GM18499 (cell line): ENCODE data around the gene AGAP2.
A peak's percentile ranks its signal among the peaks of the same experiment; 100 is the strongest.

Source experiments
- ATAC-seq: cut with Tn5 transposase; IDR thresholded peaks from one replicate; pipeline ENCODE4 v1.9.1; 2021; ENCODE audit warnings: moderate number of reproducible peaks; ENCODE audit not compliant: insufficient read depth, unreplicated experiment

Gene AGAP2

GRCh38 chr12:57754411-57755193 lies 16.1 kb upstream of the AGAP2 start, which contains the start of gene MARCHF9:
Gene MARCHF9 (plus strand): TSS chr12:57755103. CDS start chr12:57755529, 426 bp downstream.
- ATAC-seq: no peak

DNA sequence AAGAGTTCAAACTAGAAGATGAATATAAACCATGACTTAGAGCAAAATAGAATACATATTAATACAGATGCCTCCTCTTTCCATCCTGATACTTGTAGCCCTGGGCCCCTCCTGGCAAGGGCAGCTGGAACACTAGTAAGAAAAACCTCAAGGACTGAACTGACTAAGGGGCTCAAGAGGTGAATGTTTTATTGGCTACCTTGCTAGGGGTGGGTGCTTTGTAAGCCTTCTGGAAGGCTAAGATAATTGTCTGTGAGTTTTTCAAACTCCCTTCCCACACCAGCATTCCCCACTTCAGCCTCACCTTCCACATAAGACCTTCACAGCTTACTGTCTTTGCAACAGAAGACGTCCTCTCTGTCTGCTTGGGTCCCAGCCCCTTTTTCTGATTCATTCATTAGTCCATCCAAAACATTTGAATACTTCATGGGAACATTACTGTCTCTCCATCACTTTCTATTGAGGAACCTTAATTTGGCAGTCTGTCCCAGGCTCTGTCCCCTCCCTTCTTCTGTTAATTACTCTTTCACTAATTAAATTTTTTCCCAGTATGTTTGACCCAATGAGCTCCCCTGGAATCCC lies 15.3 kb upstream of the AGAP2 start:
- ATAC-seq: no peak

DNA sequence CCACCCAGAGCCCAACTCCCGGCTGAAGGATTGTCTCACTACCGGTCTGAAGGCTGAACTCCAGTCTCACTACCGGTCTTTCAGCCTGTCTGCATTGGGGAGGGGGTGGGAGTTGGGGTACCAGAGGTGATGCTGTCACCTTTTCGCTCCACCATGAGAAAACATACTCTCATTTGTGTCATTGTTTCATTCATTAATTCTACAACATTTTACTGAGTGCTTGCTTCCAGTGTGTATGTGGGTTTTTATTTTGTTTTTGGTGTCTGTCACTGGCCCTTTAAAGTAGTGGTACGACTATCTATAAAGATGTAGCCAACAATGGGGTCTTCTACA lies 14.1 kb upstream of the AGAP2 start:
- ATAC-seq: no peak

- ATAC-seq: peak; percentile 52
These were observed 13.5 kb upstream of the AGAP2 start, which contains the start of gene CDK4 for GRCh38 chr12:57751788-57752667. Gene CDK4 (minus strand): TSS chr12:57752310. CDS start chr12:57751717, 593 bp downstream.

- no peak for ATAC-seq
These were observed 12.9 kb upstream of the AGAP2 start for GRCh38 chr12:57751432-57751787.

DNA sequence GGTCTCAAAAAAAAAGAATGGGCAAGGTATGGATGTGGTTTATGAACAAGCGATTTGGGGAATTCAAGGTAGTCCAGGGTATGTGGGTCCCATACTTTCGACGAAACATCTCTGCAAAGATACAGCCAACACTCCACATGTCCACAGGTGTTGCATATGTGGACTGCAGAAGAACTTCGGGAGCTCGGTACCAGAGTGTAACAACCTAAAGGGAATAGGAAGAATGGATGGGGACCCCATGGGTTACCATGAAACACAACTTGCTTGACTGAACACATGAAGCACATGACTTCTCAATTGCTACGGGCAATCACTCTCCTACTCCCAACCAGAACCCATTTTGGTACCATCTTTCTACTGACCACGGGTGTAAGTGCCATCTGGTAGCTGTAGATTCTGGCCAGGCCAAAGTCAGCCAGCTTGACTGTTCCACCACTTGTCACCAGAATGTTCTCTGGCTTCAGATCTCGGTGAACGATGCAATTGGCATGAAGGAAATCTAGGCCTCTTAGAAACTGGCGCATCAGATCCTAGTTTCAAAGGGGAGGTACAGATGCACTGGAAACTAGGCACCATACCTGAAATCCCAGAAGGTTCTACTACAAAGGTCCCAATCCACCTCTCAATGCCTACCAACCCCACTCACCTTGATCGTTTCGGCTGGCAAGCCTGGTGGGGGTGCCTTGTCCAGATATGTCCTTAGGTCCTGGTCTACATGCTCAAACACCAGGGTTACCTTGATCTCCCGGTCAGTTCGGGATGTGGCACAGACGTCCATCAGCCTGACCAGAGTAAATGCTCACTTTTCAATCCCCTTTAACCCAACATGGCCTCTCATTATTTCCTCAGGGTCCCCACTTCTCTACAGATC lies 12.3 kb upstream of the AGAP2 start:
- ATAC-seq: no peak

DNA sequence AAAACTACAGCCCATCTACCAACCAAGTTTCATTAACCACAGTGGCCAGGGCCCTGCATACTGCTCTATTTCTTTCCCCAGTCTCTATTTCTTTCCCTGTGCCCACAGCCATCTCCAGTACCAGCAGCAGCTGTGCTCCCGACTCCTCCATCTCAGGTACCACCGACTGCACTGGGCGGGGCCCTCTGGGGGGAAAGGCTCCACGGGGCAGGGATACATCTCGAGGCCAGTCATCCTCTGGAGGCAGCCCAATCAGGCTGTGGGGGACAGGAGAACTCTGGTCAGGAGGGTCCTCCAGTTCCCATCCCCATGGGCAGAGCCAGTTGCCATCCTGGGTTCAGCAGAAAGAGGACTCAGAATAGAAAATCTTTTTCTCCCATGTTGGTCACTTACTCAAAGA lies 10.5 kb upstream of the AGAP2 start:
- no peak for ATAC-seq

DNA sequence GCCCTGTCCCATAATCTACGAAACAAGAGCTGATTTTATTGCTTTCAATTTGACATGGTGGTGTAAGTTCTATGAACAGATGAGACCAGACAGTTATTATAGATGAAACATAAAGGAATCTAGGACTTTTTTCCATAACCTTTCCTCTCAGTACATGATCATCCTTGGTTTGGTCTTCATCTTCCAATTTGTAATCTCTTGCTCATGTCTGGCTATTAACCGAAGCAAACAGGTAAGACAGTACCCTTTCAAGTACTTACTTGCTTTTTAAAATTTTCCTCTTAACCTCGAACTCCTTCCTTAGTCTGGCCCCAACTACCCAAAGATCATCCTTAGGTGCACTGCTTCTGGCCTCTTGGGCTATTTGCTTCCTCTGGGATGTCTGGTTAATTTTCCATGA lies 7.5 kb upstream of the AGAP2 start:
- ATAC-seq: no peak

GRCh38 chr12:57745485-57745881 lies 6.9 kb upstream of the AGAP2 start:
- ATAC-seq: no peak

GRCh38 chr12:57744777-57745484 lies 6.4 kb upstream of the AGAP2 start, which contains the start of gene TSPAN31:
Gene TSPAN31 (plus strand): TSS chr12:57745039. CDS start chr12:57745155, 116 bp downstream.
- ATAC-seq: peak; percentile 66

GRCh38 chr12:57744194-57744776 lies 5.7 kb upstream of the AGAP2 start:
- ATAC-seq: peak; percentile 14

- ATAC-seq: no peak
These were observed 5.2 kb upstream of the AGAP2 start for GRCh38 chr12:57743769-57744168.

- peak; percentile 41 for ATAC-seq
These were observed 3.5 kb upstream of the AGAP2 start for GRCh38 chr12:57741844-57742738.

DNA sequence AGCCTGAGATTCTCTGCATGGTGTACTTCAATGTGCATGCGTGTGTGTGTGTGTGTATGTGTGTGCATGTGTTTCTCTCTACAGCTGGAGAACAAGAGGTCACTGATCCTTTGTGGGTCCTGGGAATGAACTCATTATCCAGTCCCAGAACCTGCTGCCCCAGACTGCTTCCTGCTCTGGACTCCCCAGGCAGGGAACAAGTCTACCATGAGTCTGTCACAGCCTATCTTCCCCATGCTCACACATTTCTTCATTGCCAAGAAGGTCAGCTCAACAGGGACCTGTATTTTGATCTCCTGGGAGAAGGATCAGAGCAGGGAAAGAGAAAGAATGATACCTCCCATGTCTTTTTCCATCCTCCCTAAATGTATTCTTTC lies 2.9 kb upstream of the AGAP2 start:
- ATAC-seq: no peak

- ATAC-seq: peak; percentile 39
These were observed 2.3 kb upstream of the AGAP2 start for GRCh38 chr12:57740656-57741412.

DNA sequence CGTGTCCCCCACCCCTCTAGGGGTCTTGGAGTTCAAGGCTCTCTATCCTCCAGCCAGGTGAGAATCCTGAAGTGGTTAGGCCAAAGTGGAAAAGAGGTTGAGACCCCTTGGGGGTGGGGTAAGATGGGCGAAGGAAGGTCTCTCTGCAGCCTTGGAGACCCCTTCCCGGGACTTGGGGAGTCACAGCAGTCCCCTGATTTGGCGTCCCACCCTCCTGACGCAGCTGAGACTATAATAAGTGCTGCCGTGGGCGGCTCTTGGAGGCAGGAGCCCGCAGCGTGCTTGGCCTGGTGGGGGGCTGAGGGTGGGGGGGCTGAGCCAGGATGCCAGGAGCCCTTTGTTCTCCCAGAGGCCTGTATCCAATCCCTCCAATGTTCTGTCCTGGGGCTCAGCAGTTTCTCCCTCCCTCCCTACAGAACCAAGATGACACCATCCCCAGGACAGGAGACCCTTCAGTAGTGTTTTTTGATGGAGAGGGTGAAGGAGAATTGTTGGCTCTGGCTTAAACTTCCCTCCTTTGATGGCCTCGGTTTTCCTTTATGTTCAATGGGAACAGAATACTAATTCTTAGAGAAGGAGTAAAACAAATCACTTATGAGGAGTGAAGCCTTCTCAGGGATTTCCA lies 1.5 kb upstream of the AGAP2 start:
- no peak for ATAC-seq

DNA sequence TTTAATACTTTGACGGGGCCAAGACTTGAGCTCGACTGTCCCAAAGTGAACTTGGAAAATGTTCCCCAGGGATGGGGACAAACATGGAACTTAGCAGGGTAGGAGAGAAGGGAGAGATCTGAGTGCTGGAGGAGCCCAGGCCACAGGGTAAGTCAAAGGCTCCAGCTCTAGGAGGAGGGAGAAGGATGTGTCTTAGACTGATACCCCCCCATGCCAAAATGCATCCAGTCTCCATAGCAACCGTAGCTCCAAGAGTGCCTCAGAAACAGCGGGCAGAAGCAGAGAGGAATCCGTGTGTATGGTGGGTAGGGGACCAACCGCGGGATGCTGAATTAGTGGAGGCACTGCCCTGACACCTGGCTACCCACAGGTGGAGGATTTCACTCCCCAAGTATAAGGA lies 845 bp upstream of the AGAP2 start:
- no peak for ATAC-seq
